SK-N-SH (cell line): ENCODE data around the gene SIAH1. TPM values are rescaled to one million over a fixed set of nuclear protein-coding genes. Genes with fewer than 3 reads are reported as not detected.
A peak's percentile ranks its signal among the peaks of the same experiment; 100 is the strongest.

Experiments used
- CTCF ChIA-PET: fragments of 300-600, 350-600 bp; formaldehyde crosslinking; extraction: SDS; loops from one replicate; lab custom pipeline; 2021; lab: Yijun Ruan, JAX
- POLR2A ChIA-PET: fragments of 350-600 bp; sonication (Branson Sonifier 250); formaldehyde crosslinking; extraction: SDS; loops from one replicate; lab custom pipeline; 2020; ENCODE audit warnings: antibody characterized with exemption, inconsistent platforms; lab: Yijun Ruan, JAX
- DNase-seq: peaks from one replicate; pipeline ENCODE4 v3.0.0; 2012
- H2AFZ ChIP-seq: fragments of 200-600 bp; sonication (generic); 2 replicates; pipeline ENCODE4 v1.8.1; 2016; ENCODE audit warnings: antibody characterized with exemption, mild to moderate bottlenecking, low read depth
- H3F3A ChIP-seq: fragments of 200-600 bp; sonication (generic); replicated peaks from 2 replicates; pipeline ENCODE3; 2016; ENCODE audit warnings: antibody characterized with exemption, mild to moderate bottlenecking; ENCODE audit not compliant: insufficient read depth
- H3K27ac ChIP-seq, 2 experiments: fragments of 200-500 bp in 1 of 2; fragments of 200-600 bp in 1 of 2; sonication (Bioruptor generic) in 1 of 2; sonication (generic), shearing (Covaris generic) in 1 of 2; 2 replicates each; pipeline versions ENCODE4 v1.5.1 to v1.6.1; 2014 to 2016; ENCODE audit warnings: low read depth in 2 of 2, inconsistent platforms in 1 of 2, low read length in 1 of 2, mild to moderate bottlenecking in 1 of 2, mixed read lengths in 1 of 2
- H3K27me3 ChIP-seq: fragments of 200-600 bp; sonication (generic), shearing (Covaris generic); 2 replicates; pipeline ENCODE4 v1.6.1; 2016; ENCODE audit warnings: mixed run types; ENCODE audit not compliant: insufficient read depth
- H3K36me3 ChIP-seq, 2 experiments: fragments of 200-500 bp in 1 of 2; fragments of 200-600 bp in 1 of 2; sonication (Bioruptor generic) in 1 of 2; sonication (generic) in 1 of 2; replicated peaks in 1 of 2; 2 replicates each; pipeline versions ENCODE3 to v1.5.1; 2014 to 2016; ENCODE audit warnings: low read length in 1 of 2, mild to moderate bottlenecking in 1 of 2; ENCODE audit not compliant: insufficient read depth in 2 of 2, control insufficient read depth in 1 of 2
- H3K4me1 ChIP-seq, 2 experiments: fragments of 200-500 bp in 1 of 2; fragments of 200-600 bp in 1 of 2; sonication (Bioruptor generic) in 1 of 2; sonication (generic), shearing (Covaris generic) in 1 of 2; 2 replicates each; pipeline versions ENCODE4 v1.5.1 to v1.6.1; 2014 to 2016; ENCODE audit warnings: low read depth in 1 of 2, low read length in 1 of 2, mixed run types in 1 of 2; ENCODE audit not compliant: insufficient read depth in 2 of 2, control insufficient read depth in 1 of 2
- H3K4me2 ChIP-seq: fragments of 200-600 bp; sonication (generic), shearing (Covaris generic); 2 replicates; pipeline ENCODE4 v1.6.1; 2017; ENCODE audit warnings: mixed run types
- H3K4me3 ChIP-seq, 2 experiments: fragments of 200-500 bp in 1 of 2; fragments of 200-600 bp in 1 of 2; sonication (Bioruptor generic) in 1 of 2; sonication (generic), shearing (Covaris generic) in 1 of 2; 2 replicates each; pipeline versions ENCODE4 v1.5.1 to v1.8.1; 2014 to 2016; ENCODE audit warnings: low read depth in 2 of 2, inconsistent platforms in 1 of 2, low read length in 1 of 2, mild to moderate bottlenecking in 1 of 2, mixed read lengths in 1 of 2, moderate library complexity in 1 of 2
- H3K79me2 ChIP-seq: fragments of 200-600 bp; sonication (generic); 2 replicates; pipeline ENCODE4 v1.8.1; 2017; ENCODE audit warnings: mild to moderate bottlenecking; ENCODE audit not compliant: insufficient read depth
- H3K9ac ChIP-seq: fragments of 200-600 bp; sonication (generic); 2 replicates; pipeline ENCODE4 v1.6.1; 2017; ENCODE audit warnings: mixed run types
- H3K9me2 ChIP-seq: fragments of 200-600 bp; sonication (generic); 2 replicates; pipeline ENCODE4 v1.6.1; 2017; ENCODE audit warnings: mixed run types
- H3K9me3 ChIP-seq: fragments of 200-600 bp; sonication (generic); 2 replicates; pipeline ENCODE4 v1.6.1; 2017; ENCODE audit warnings: mixed run types, mild to moderate bottlenecking, moderate library complexity
- H4K20me1 ChIP-seq: fragments of 200-600 bp; sonication (generic); 2 replicates; pipeline ENCODE4 v1.6.1; 2017; ENCODE audit warnings: mild to moderate bottlenecking, mixed run types; ENCODE audit not compliant: insufficient read depth
- ELF1 ChIP-seq: IDR thresholded peaks from 2 replicates; pipeline ENCODE4 v1.4.0; 2012
- EP300 ChIP-seq, 2 experiments: IDR thresholded peaks; 2 replicates each; pipeline versions ENCODE4 v1.4.0 to v1.6.1; 2012; ENCODE audit warnings: borderline replicate concordance in 1 of 2, low read depth in 1 of 2, low read length in 1 of 2
- FOXJ3 ChIP-seq: sonication (generic); formaldehyde crosslinking; IDR thresholded peaks from 2 replicates; pipeline ENCODE4 v1.5.1; 2020; ENCODE audit warnings: mild to moderate bottlenecking, missing genetic modification reagents
- FOXM1 ChIP-seq: IDR thresholded peaks from 2 replicates; pipeline ENCODE4 v1.4.0; 2012; ENCODE audit warnings: low read depth, mild to moderate bottlenecking
- GABPA ChIP-seq: IDR thresholded peaks from 2 replicates; pipeline ENCODE4 v1.4.0; 2012; ENCODE audit warnings: low read depth, mild to moderate bottlenecking
- MAX ChIP-seq: IDR thresholded peaks from 2 replicates; pipeline ENCODE4 v1.4.0; 2012; ENCODE audit warnings: low read depth
- NFIC ChIP-seq: IDR thresholded peaks from 2 replicates; pipeline ENCODE4 v1.4.0; 2012; ENCODE audit warnings: borderline replicate concordance
- NRF1 ChIP-seq: IDR thresholded peaks from 2 replicates; pipeline ENCODE4 v1.6.1; 2012; ENCODE audit warnings: low read depth, mild to moderate bottlenecking, low read length
- POLR2AphosphoS5 ChIP-seq: IDR thresholded peaks from 2 replicates; pipeline ENCODE4 v1.6.1; 2012; ENCODE audit warnings: low read depth, low read length
- RXRA ChIP-seq: IDR thresholded peaks from 2 replicates; pipeline ENCODE4 v1.4.0; 2012; ENCODE audit warnings: low read depth, mild to moderate bottlenecking, borderline replicate concordance
- SIN3A ChIP-seq: IDR thresholded peaks from 2 replicates; pipeline ENCODE4 v1.6.1; 2012; ENCODE audit warnings: low read depth, mild to moderate bottlenecking, low read length, moderate library complexity, borderline replicate concordance
- SMC3 ChIP-seq: IDR thresholded peaks from 2 replicates; pipeline ENCODE4 v1.6.1; 2012; ENCODE audit warnings: low read depth, low read length, improper control_type of control experiment
- TCF12 ChIP-seq: IDR thresholded peaks from 2 replicates; pipeline ENCODE4 v1.4.0; 2012
- YY1 ChIP-seq: IDR thresholded peaks from 2 replicates; pipeline ENCODE4 v1.4.0; 2012; ENCODE audit warnings: low read depth, mild to moderate bottlenecking
- WGBS: methylation state at CpG from one replicate; pipeline ENCODE4 v1.1.6; 2017; ENCODE audit warnings: low lambda C conversion rate; 5-methylcytosine and 5-hydroxymethylcytosine counted together
- polyA plus RNA-seq, 3 experiments: library from polyadenylated mRNA; depleted of rRNA; stranded (reverse); fragments of >200 nt; gene quantifications; 2 replicates each; pipeline ENCODE4 v1.2.3, GENCODE V29; 2012
- TF ChIP-seq, protein P1 (sequence below): IDR thresholded peaks from 2 replicates; pipeline ENCODE4 v1.4.0; 2012; ENCODE audit warnings: low read depth, borderline replicate concordance
- TF ChIP-seq, protein P2 (sequence below): fragments of 200-600 bp; sonication (generic); IDR thresholded peaks from 2 replicates; pipeline ENCODE4 v1.6.1; 2017; ENCODE audit warnings: antibody characterized with exemption, mild to moderate bottlenecking, moderate library complexity
- TF ChIP-seq, protein P3 (sequence below): IDR thresholded peaks from 2 replicates; pipeline ENCODE4 v1.4.0; 2012; ENCODE audit warnings: low read depth, borderline replicate concordance

The SIAH1 gene
- polyA plus RNA-seq, 1 of the 3 experiments (the other 2 are of a cell fraction), result 15.4 TPM

DNA sequence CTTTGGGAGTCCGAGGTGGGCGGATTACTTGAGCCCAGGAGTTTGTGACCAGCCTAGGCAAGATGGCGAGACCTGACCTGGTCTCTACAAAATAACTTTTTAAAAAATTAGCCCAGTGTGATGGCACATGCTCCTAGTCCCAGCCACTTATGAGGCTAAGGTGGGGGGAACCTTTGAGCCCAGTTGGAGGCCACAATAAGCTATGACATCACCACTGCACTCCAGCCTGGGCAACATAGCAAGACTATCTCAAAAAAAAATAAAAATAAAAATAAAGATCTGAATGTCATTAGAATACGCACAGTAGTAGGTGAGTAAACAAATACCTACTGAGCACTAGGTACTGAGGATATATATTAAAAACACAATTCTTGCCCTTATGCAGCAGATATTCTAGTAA is 3.1 kb downstream of the SIAH1 start:
- 96% methylated on average over 4 of the region's 4 CpGs for WGBS
- Histone ChIP-seq H2AFZ (no peak overlapping the region), H3K79me2 (peaks cover 74% of the 10 kb centered on the region), H3K4me3 (no peak overlapping the region), H3F3A (peaks cover 10% of the 10 kb centered on the region), H3K9ac (no peak overlapping the region), H3K4me1 (peaks cover 9 to 20% of the 10 kb centered on the region in 2 experiments; a peak in 3 of 4 replicates), H3K9me2 (no peaks in the 10 kb centered on the region), H3K36me3 (no peaks in the 10 kb centered on the region), H3K27me3 (no peaks in the 10 kb centered on the region), H3K9me3 (no peaks in the 10 kb centered on the region), H3K4me2 (no peak overlapping the region), H3K27ac (no peak overlapping the region), H4K20me1 (peaks cover 72% of the 10 kb centered on the region)
- no peak for DNase-seq
- ChIA-PET POLR2A (no interaction called here), CTCF (interaction anchor here (1.3 kb wide), 1 partner anchor 16 kb away, joined by 4 read pairs; no protein-coding TSS in a partner anchor)
- TF ChIP-seq SMC3, result no peak
- TF ChIP-seq FOXM1, result no peak
- TF ChIP-seq RXRA, result no peak
- no peak for TF ChIP-seq SIN3A
- no peak for TF ChIP-seq YY1
- TF ChIP-seq, protein P1, sequence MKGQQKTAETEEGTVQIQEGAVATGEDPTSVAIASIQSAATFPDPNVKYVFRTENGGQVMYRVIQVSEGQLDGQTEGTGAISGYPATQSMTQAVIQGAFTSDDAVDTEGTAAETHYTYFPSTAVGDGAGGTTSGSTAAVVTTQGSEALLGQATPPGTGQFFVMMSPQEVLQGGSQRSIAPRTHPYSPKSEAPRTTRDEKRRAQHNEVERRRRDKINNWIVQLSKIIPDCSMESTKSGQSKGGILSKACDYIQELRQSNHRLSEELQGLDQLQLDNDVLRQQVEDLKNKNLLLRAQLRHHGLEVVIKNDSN, result no peak

GRCh38 chr16:48381201-48381600 is 4.0 kb downstream of the SIAH1 start:
- Histone ChIP-seq H3K4me1 (peaks cover 8 to 19% of the 10 kb centered on the region in 2 experiments; a peak in 3 of 4 replicates), H2AFZ (no peak overlapping the region), H4K20me1 (peaks cover 81% of the 10 kb centered on the region), H3K9ac (no peak overlapping the region), H3K36me3 (no peaks in the 10 kb centered on the region), H3F3A (peaks cover 16% of the 10 kb centered on the region), H3K4me2 (0 out of 2 replicates have a peak overlapping the region, but pooled peaks have one; percentile 35), H3K4me3 (no peak overlapping the region), H3K79me2 (peaks cover 83% of the 10 kb centered on the region), H3K9me2 (no peaks in the 10 kb centered on the region), H3K27me3 (no peaks in the 10 kb centered on the region), H3K27ac (no peak overlapping the region), H3K9me3 (no peaks in the 10 kb centered on the region)
- CTCF ChIA-PET, result interaction anchor here (1.3 kb wide), 1 partner anchor 15 kb away, joined by 4 read pairs; no protein-coding TSS in a partner anchor
- no peak for DNase-seq
- 79% methylated on average over 4 of the region's 5 CpGs for WGBS
- POLR2A ChIA-PET, result no interaction called here
- TF ChIP-seq, protein P1, result no peak
- TF ChIP-seq NFIC, result peak; percentile 28; the same call in 1 of the 2 replicates

DNA sequence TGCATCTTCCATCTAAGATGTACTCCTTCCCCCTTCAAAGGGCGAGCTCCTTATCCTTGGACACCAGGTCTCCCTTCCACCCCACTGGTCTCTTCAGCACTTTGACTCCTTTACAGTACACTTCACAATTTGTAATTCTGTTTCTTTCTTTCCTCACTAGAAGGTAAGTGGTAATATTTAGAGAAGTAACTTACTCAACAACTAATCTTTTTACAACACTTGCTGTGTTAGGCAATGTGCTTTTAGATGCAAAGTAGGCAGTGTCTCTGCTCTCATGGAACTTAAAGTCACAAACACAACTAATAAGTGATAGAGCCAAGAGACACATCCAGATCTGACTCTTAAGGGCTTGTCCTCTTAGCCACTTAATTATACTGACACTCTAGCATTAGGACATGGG is 6.4 kb downstream of the SIAH1 start:
- Histone ChIP-seq H3K9me2 (no peaks in the 10 kb centered on the region), H3K27me3 (no peaks in the 10 kb centered on the region), H3K27ac (no peak overlapping the region), H3K9me3 (no peaks in the 10 kb centered on the region), H3K4me1 (peaks cover 6 to 28% of the 10 kb centered on the region in 2 experiments; a peak in 3 of 4 replicates), H3K79me2 (peaks cover 100% of the 10 kb centered on the region), H3K9ac (no peak overlapping the region), H3F3A (peaks cover 15% of the 10 kb centered on the region), H4K20me1 (peaks cover 100% of the 10 kb centered on the region), H3K4me2 (no peak overlapping the region), H3K4me3 (no peak overlapping the region), H3K36me3 (no peaks in the 10 kb centered on the region), H2AFZ (no peak overlapping the region)
- WGBS, result 95% methylated on average over 1 of the region's 1 CpG
- ChIA-PET CTCF (no interaction called here), POLR2A (no interaction called here)
- DNase-seq, result no peak
- no peak for TF ChIP-seq SMC3
- TF ChIP-seq, protein P2, sequence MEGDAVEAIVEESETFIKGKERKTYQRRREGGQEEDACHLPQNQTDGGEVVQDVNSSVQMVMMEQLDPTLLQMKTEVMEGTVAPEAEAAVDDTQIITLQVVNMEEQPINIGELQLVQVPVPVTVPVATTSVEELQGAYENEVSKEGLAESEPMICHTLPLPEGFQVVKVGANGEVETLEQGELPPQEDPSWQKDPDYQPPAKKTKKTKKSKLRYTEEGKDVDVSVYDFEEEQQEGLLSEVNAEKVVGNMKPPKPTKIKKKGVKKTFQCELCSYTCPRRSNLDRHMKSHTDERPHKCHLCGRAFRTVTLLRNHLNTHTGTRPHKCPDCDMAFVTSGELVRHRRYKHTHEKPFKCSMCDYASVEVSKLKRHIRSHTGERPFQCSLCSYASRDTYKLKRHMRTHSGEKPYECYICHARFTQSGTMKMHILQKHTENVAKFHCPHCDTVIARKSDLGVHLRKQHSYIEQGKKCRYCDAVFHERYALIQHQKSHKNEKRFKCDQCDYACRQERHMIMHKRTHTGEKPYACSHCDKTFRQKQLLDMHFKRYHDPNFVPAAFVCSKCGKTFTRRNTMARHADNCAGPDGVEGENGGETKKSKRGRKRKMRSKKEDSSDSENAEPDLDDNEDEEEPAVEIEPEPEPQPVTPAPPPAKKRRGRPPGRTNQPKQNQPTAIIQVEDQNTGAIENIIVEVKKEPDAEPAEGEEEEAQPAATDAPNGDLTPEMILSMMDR, result no peak
- TF ChIP-seq, protein P3, sequence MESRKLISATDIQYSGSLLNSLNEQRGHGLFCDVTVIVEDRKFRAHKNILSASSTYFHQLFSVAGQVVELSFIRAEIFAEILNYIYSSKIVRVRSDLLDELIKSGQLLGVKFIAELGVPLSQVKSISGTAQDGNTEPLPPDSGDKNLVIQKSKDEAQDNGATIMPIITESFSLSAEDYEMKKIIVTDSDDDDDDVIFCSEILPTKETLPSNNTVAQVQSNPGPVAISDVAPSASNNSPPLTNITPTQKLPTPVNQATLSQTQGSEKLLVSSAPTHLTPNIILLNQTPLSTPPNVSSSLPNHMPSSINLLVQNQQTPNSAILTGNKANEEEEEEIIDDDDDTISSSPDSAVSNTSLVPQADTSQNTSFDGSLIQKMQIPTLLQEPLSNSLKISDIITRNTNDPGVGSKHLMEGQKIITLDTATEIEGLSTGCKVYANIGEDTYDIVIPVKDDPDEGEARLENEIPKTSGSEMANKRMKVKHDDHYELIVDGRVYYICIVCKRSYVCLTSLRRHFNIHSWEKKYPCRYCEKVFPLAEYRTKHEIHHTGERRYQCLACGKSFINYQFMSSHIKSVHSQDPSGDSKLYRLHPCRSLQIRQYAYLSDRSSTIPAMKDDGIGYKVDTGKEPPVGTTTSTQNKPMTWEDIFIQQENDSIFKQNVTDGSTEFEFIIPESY, result no peak
- TF ChIP-seq EP300 (IDR thresholded peaks at IDR 0.05; ENCODE audit: borderline replicate concordance in 1 of 2, low read depth in 1 of 2, low read length in 1 of 2), result no peak
- TF ChIP-seq ELF1, result no peak
- no peak for TF ChIP-seq GABPA
- TF ChIP-seq SIN3A, result no peak
- TF ChIP-seq NFIC, result no peak
- TF ChIP-seq FOXJ3 (CRISPR knock-in tag), result no peak
- no peak for TF ChIP-seq NRF1
- TF ChIP-seq POLR2AphosphoS5, result no peak
- TF ChIP-seq TCF12, result no peak
- TF ChIP-seq MAX, result no peak
- no peak for TF ChIP-seq FOXM1
